HS-5 (cell line): ENCODE results near the gene MYL9.
A peak's percentile ranks its signal among the peaks of the same experiment; 100 is the strongest.

Experiments used
- DNase-seq: peaks from one replicate; pipeline ENCODE4 v3.0.0-alpha.2; 2012; ENCODE audit warnings: low read depth

Gene MYL9

GRCh38 chr20:36584018-36584481 lies 42.7 kb downstream of the MYL9 start:
- DNase-seq, result no peak

GRCh38 chr20:36585410-36586125 lies 44.2 kb downstream of the MYL9 start:
- DNase-seq, result peak; percentile 69

- DNase-seq, result no peak
Measured at GRCh38 chr20:36587388-36588070, 46.2 kb downstream of the MYL9 start.

GRCh38 chr20:36591281-36591680 lies 50.0 kb downstream of the MYL9 start:
- DNase-seq, result no peak

GRCh38 chr20:36591854-36592641 lies 50.7 kb downstream of the MYL9 start:
- DNase-seq, result no peak

- DNase-seq, result no peak
Measured at GRCh38 chr20:36593347-36593929, 52.1 kb downstream of the MYL9 start.

- DNase-seq, result no peak
Measured at GRCh38 chr20:36599912-36600345, 58.6 kb downstream of the MYL9 start.
